Activated CD8-positive, alpha-beta T cell treated with anti-CD3 and anti-CD28 coated beads for 36 hours (primary cell): Measurements from ENCODE around the gene MYO9B. TPM values are rescaled to one million over a fixed set of nuclear protein-coding genes. Genes with fewer than 3 reads are reported as not detected.

Experiments used
- ATAC-seq: fragments of 200-7000 bp; cut with Tn5 transposase; one replicate; pipeline ENCODE4 v1.10.0; 2021; ENCODE audit warnings: mild to moderate bottlenecking, moderate library complexity
- CTCF ChIA-PET: fragments of 350-600 bp; sonication (Branson Sonifier 250); formaldehyde crosslinking; loops from one replicate; lab custom pipeline; 2021; ENCODE audit warnings: antibody characterized with exemption; lab: Charles Lee
- POLR2A ChIA-PET: fragments of 350-600 bp; sonication (Branson Sonifier 250); formaldehyde crosslinking; loops from one replicate; lab custom pipeline; 2021; ENCODE audit warnings: antibody characterized with exemption; lab: Charles Lee
- DNase-seq: peaks from one replicate; pipeline ENCODE4 v3.0.0-alpha.2; 2020
- H3K27ac Mint-ChIP-seq: one replicate; pipeline ENCODE4 v1.8.0; 2021; ENCODE audit warnings: mild to moderate bottlenecking, mixed read lengths
- H3K27me3 Mint-ChIP-seq: one replicate; pipeline ENCODE4 v1.8.0; 2021; ENCODE audit warnings: mixed read lengths
- H3K36me3 Mint-ChIP-seq: one replicate; pipeline ENCODE4 v1.8.0; 2021; ENCODE audit warnings: low read depth, mixed read lengths
- H3K4me1 Mint-ChIP-seq: one replicate; pipeline ENCODE4 v1.8.0; 2021; ENCODE audit warnings: low read depth, mixed read lengths
- H3K4me3 Mint-ChIP-seq: one replicate; pipeline ENCODE4 v1.8.0; 2021; ENCODE audit warnings: mild to moderate bottlenecking, moderate library complexity, mixed read lengths
- H3K9me3 Mint-ChIP-seq: one replicate; pipeline ENCODE4 v1.8.0; 2021; ENCODE audit warnings: mixed read lengths
- CTCF ChIP-seq: fragments of 200-600 bp; IDR thresholded peaks from one replicate; pipeline ENCODE4 v1.8.0; 2022; ENCODE audit warnings: antibody characterized with exemption, mild to moderate bottlenecking
- intact Hi-C: fragments of 100-400 bp; cut with micrococcal nuclease; formaldehyde crosslinking; loops from one replicate; pipeline ENCODE4 v1.10.0; 2022
- total RNA-seq, 2 experiments: library from RNA; stranded (reverse); gene quantifications; one replicate each; pipeline ENCODE4 v1.2.3, GENCODE V29; 2021

Gene MYO9B
- total RNA-seq, 2 experiments from 2014 or later: 111 to 112 TPM

GRCh38 chr19:17249887-17250548 lies 174.4 kb downstream of the MYO9B start:
- ATAC-seq (no peak), DNase-seq (no peak)
- Mint-ChIP-seq H3K4me1 (peaks cover 9% of the 10 kb centered on the region), H3K9me3 (no peaks in the 10 kb centered on the region), H3K36me3 (no peaks in the 10 kb centered on the region), H3K27ac (no peak overlapping the region), H3K27me3 (peaks cover 7% of the 10 kb centered on the region), H3K4me3 (no peak overlapping the region)
- intact Hi-C loops: no loop called here
- no peak for TF ChIP-seq CTCF
- CTCF ChIA-PET: interaction anchor here (0.9 to 2.6 kb wide), 3 partner anchors 11 to 14 kb away, joined by 3 to 17 read pairs (median 7); no protein-coding TSS in a partner anchor
- POLR2A ChIA-PET: no interaction called here

GRCh38 chr19:17254636-17255035 lies 179.1 kb downstream of the MYO9B start:
- Mint-ChIP-seq H3K4me3 (no peak overlapping the region), H3K36me3 (no peaks in the 10 kb centered on the region), H3K4me1 (no peaks in the 10 kb centered on the region), H3K27ac (no peak overlapping the region), H3K27me3 (no peaks in the 10 kb centered on the region), H3K9me3 (no peaks in the 10 kb centered on the region)
- no peak for ATAC-seq
- intact Hi-C loops: no loop called here
- ChIA-PET POLR2A (no interaction called here), CTCF (interaction anchor here (1.1 to 6.3 kb wide), 4 partner anchors 12 to 36 kb away, joined by 4 to 46 read pairs (median 8); partner anchors contain the start of genes ANKLE1 and BABAM1)
- no peak for DNase-seq
- no peak for TF ChIP-seq CTCF

GRCh38 chr19:17255150-17255621 lies 179.6 kb downstream of the MYO9B start:
- no peaks in the 10 kb centered on the region for H3K4me1 Mint-ChIP-seq
- no peak overlapping the region for H3K27ac Mint-ChIP-seq
- DNase-seq: no peak
- no peaks in the 10 kb centered on the region for H3K9me3 Mint-ChIP-seq
- POLR2A ChIA-PET: no interaction called here
- no peak for ATAC-seq
- H3K36me3 Mint-ChIP-seq: no peaks in the 10 kb centered on the region
- no peak for TF ChIP-seq CTCF
- no peak overlapping the region for H3K4me3 Mint-ChIP-seq
- no peaks in the 10 kb centered on the region for H3K27me3 Mint-ChIP-seq
- intact Hi-C loops: no loop called here
- CTCF ChIA-PET: interaction anchor here (1.1 to 6.3 kb wide), 5 partner anchors 10 to 35 kb away, joined by 4 to 46 read pairs (median 5); partner anchors contain the start of genes ANKLE1 and BABAM1

- POLR2A ChIA-PET: interaction anchor here (1.0 kb wide), 1 partner anchor 25 kb away, joined by 3 read pairs; no protein-coding TSS in a partner anchor
- DNase-seq (no peak), ATAC-seq (no peak)
- no peaks in the 10 kb centered on the region for H3K27me3 Mint-ChIP-seq
- CTCF ChIA-PET: interaction anchor here (1.5 to 6.3 kb wide), 4 partner anchors 9 to 34 kb away, joined by 4 to 46 read pairs (median 8); partner anchors contain the start of gene ANKLE1
- TF ChIP-seq CTCF: no peak
- peaks cover 5% of the 10 kb centered on the region for H3K4me1 Mint-ChIP-seq
- no peak overlapping the region for H3K4me3 Mint-ChIP-seq
- no peaks in the 10 kb centered on the region for H3K9me3 Mint-ChIP-seq
- H3K27ac Mint-ChIP-seq: no peak overlapping the region
- intact Hi-C loops: no loop called here
- H3K36me3 Mint-ChIP-seq: no peaks in the 10 kb centered on the region
Observed at GRCh38 chr19:17256130-17256529, 180.6 kb downstream of the MYO9B start.
